Measurements from ENCODE around the gene SLC4A9.

SLC4A9 gene

DNA sequence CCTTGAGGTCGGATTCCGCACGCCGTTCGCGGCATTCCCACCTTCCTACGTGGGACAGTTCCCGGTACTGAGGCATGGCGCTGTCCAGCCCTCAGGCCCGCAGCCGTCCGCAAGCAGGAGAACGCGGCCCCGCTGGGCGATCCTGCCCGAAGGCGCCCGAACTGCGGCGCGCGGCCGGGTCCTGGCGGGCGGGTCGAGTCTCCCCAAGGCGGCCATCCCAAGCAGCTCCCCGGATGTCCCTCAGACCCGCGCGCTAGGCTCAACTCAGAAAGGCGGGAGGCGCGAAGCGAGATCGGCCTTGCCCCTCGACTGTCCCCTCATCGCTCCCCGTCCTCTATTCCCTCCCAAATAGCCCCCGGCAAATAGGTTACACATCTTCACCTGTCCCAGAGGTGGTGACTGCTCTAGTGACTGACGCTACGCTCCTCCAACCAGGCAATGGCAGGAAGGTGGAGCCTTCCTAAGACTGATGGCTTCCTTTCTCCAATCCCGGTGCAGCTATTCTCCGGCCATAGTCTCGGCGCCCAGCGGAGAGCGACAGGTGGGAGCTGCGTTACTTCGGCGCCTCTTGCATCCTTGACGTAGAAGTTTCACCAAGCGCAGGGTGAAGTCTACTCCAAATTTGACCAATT is 40.9 kb downstream of the SLC4A9 start (continued):
- TF ChIP-seq ZNF214 (tag by site-specific recombination; IDR thresholded peaks at IDR 0.05; ENCODE audit: borderline replicate concordance) (no peak), ZNF501 (tag by site-specific recombination; IDR thresholded peaks at IDR 0.05) (peak; percentile 90; the same call in 1 of the 2 replicates), ZNF324 (tag by site-specific recombination; IDR thresholded peaks at IDR 0.05) (peak; percentile 24; the same call in 1 of the 2 replicates), ZNF449 (tag by site-specific recombination; IDR thresholded peaks at IDR 0.05) (no peak; the same call in 1 of the 2 replicates), ZNF221 (tag by site-specific recombination; IDR thresholded peaks at IDR 0.05; ENCODE audit: borderline replicate concordance) (no peak), ZNF600 (tag by site-specific recombination; IDR thresholded peaks at IDR 0.05) (peak; percentile 97), KLF7 (tag by site-specific recombination; IDR thresholded peaks at IDR 0.05; ENCODE audit: borderline replicate concordance) (no peak), ZNF366 (tag by site-specific recombination; conservative IDR thresholded peaks at IDR 0.05) (0 out of 2 replicates have a peak, but pooled peaks have one; percentile 34), TSHZ1 (tag by site-specific recombination; IDR thresholded peaks at IDR 0.05; ENCODE audit: borderline replicate concordance) (no peak; the same call in 1 of the 2 replicates), ZNF513 (tag by site-specific recombination; IDR thresholded peaks at IDR 0.05) (no peak), ELK4 (IDR thresholded peaks at IDR 0.05; ENCODE audit: borderline replicate concordance, low read depth, low read length) (no peak), AEBP2 (tag by site-specific recombination; IDR thresholded peaks at IDR 0.05; ENCODE audit: borderline replicate concordance) (no peak), MZF1 (tag by site-specific recombination; IDR thresholded peaks at IDR 0.05; ENCODE audit: borderline replicate concordance) (no peak), ZNF146 (tag by site-specific recombination; IDR thresholded peaks at IDR 0.05) (peak; percentile 29; the same call in 1 of the 2 replicates), ZEB2 (tag by site-specific recombination; IDR thresholded peaks at IDR 0.05) (peak; percentile 95), MEIS1 (CRISPR knock-in tag; IDR thresholded peaks at IDR 0.05; ENCODE audit: borderline replicate concordance) (no peak), ZNF76 (tag by site-specific recombination; IDR thresholded peaks at IDR 0.05; ENCODE audit: borderline replicate concordance, low read depth) (peak; percentile 47), ZFP37 (tag by site-specific recombination; IDR thresholded peaks at IDR 0.05) (peak; percentile 93), ZNF585B (tag by site-specific recombination; IDR thresholded peaks at IDR 0.05) (0 out of 2 replicates have a peak, but pooled peaks have one; percentile 29), ZBTB48 (tag by site-specific recombination; IDR thresholded peaks at IDR 0.05) (peak; percentile 68), GFI1B (tag by site-specific recombination; IDR thresholded peaks at IDR 0.05) (no peak), ZSCAN16 (tag by site-specific recombination; IDR thresholded peaks at IDR 0.05) (peak; percentile 39; the same call in 1 of the 2 replicates), ZNF114 (tag by site-specific recombination; IDR thresholded peaks at IDR 0.05) (no peak), ZNF561 (tag by site-specific recombination; IDR thresholded peaks at IDR 0.05; ENCODE audit: borderline replicate concordance) (peak; percentile 16; the same call in 1 of the 2 replicates), ZNF610 (tag by site-specific recombination; IDR thresholded peaks at IDR 0.05; ENCODE audit: borderline replicate concordance) (peak; percentile 62), ZNF37A (tag by site-specific recombination; IDR thresholded peaks at IDR 0.05) (no peak), ZNF658 (tag by site-specific recombination; IDR thresholded peaks at IDR 0.05) (no peak)
- TF ChIP-seq, protein P1, sequence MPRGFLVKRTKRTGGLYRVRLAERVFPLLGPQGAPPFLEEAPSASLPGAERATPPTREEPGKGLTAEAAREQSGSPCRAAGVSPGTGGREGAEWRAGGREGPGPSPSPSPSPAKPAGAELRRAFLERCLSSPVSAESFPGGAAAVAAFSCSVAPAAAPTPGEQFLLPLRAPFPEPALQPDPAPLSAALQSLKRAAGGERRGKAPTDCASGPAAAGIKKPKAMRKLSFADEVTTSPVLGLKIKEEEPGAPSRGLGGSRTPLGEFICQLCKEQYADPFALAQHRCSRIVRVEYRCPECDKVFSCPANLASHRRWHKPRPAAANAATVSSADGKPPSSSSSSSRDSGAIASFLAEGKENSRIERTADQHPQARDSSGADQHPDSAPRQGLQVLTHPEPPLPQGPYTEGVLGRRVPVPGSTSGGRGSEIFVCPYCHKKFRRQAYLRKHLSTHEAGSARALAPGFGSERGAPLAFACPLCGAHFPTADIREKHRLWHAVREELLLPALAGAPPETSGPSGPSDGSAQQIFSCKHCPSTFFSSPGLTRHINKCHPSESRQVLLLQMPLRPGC (tag by site-specific recombination; IDR thresholded peaks at IDR 0.05): peak; percentile 69; the same call in 1 of the 2 replicates
